Measurements from ENCODE around the gene STN1. TPM values are rescaled to one million over a fixed set of nuclear protein-coding genes. Genes with fewer than 3 reads are reported as not detected.

The STN1 gene
- total RNA-seq, 1 experiment from 2014 or later, result 16.1 TPM

DNA sequence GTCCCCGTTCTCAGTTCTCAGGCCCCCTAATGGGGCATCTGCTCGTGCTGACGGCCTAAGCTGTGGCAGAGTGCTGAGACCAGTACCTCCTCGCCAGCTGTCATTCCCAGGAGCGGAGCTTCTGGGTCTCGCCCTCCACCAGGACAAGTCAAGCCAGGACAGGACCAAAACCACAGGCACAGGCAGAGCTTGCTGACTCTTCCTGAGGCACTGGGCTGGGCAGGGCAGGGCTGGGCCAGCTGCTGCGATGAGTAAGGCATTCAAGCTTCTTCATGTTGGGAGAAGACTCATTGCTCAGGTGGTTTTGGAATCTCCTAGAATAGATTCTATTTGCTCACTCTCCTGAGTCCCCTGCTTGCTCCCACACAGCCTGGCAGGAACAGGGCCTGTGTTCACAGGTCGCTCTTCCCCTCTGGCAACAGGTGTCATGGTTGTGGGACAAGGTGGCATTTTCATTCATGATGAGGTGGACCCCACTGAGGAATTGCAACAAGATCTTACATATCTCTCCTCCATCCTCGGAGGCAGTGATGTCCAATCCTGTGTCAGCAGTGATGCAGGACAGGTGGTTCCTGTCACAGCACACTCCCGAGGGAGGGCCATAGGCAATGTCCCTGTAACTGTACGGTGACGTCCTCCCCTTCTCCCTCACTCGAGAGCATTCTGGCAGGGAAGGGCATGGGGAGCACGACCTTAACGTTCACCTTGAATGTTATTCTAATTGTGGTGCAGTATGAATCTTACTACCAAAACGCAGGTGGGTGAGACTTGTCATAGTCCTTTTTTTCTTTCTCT lies 45.6 kb downstream of the STN1 start:
- TF ChIP-seq, protein P1, sequence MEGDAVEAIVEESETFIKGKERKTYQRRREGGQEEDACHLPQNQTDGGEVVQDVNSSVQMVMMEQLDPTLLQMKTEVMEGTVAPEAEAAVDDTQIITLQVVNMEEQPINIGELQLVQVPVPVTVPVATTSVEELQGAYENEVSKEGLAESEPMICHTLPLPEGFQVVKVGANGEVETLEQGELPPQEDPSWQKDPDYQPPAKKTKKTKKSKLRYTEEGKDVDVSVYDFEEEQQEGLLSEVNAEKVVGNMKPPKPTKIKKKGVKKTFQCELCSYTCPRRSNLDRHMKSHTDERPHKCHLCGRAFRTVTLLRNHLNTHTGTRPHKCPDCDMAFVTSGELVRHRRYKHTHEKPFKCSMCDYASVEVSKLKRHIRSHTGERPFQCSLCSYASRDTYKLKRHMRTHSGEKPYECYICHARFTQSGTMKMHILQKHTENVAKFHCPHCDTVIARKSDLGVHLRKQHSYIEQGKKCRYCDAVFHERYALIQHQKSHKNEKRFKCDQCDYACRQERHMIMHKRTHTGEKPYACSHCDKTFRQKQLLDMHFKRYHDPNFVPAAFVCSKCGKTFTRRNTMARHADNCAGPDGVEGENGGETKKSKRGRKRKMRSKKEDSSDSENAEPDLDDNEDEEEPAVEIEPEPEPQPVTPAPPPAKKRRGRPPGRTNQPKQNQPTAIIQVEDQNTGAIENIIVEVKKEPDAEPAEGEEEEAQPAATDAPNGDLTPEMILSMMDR (IDR thresholded peaks at IDR 0.05; ENCODE audit: insufficient read depth in 1 of 2, low read depth in 1 of 2, low read length in 1 of 2, severe bottlenecking in 1 of 2, unreplicated experiment in 1 of 2), result no peak
- Mint-ChIP-seq H3K4me1 (ENCODE audit: low read depth, unreplicated experiment) (peaks cover 12% of the 10 kb centered on the region), H3K36me3 (ENCODE audit: insufficient read depth, unreplicated experiment) (peaks cover 6% of the 10 kb centered on the region), H3K27me3 (ENCODE audit: insufficient read depth, unreplicated experiment) (no peaks in the 10 kb centered on the region), H3K4me3 (ENCODE audit: unreplicated experiment) (no peak overlapping the region), H3K27ac (ENCODE audit: unreplicated experiment) (no peak overlapping the region), H3K9me3 (ENCODE audit: unreplicated experiment) (no peaks in the 10 kb centered on the region)
- no peak overlapping the region for H3K4me3 ChIP-seq (ENCODE audit: low read depth, low read length)
- POLR2A ChIA-PET, result no interaction called here
- DNase-seq, result no peak
- BruUV-seq (replicated peaks), result no TSS peak
- intact Hi-C loops (cut with micrococcal nuclease; ENCODE audit: unreplicated experiment), result no loop called here
- H3K4me1 ChIP-seq, result no peaks in the 10 kb centered on the region
- no peaks in the 10 kb centered on the region for H3K36me3 ChIP-seq (ENCODE audit: control insufficient read depth, insufficient read depth, low read length)
- CTCF ChIA-PET, result no interaction called here
- no peaks in the 10 kb centered on the region for H3K9me3 ChIP-seq
- no peaks in the 10 kb centered on the region for H3K27me3 ChIP-seq (replicated peaks; ENCODE audit: control insufficient read depth, insufficient read depth, low read length)

DNA sequence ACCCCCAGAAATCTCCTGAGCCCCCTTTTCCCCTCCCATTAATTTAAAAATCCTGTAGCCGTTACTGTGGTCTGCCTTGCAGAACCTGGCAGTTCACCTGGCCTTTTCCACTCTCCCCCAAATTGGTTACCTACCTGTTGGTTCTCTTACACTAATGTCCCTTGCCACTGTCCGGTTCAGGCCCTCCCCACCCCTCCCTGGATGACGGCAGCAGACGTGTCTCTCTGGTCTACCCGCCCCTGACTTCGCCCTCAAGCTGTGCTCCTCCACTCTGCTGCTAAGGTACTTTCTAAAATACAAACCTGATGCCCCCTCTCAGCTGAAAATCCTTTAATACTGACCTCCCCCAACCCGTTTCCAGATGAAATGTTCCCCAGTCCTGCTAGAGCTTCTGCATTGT lies 47.0 kb downstream of the STN1 start:
- Histone ChIP-seq H3K4me1 (no peaks in the 10 kb centered on the region), H3K36me3 (ENCODE audit: control insufficient read depth, insufficient read depth, low read length) (no peaks in the 10 kb centered on the region), H3K9me3 (no peaks in the 10 kb centered on the region; the same call in 1 of the 2 replicates), H3K4me3 (ENCODE audit: low read depth, low read length) (no peak overlapping the region), H3K27me3 (replicated peaks; ENCODE audit: control insufficient read depth, insufficient read depth, low read length) (no peaks in the 10 kb centered on the region)
- TF ChIP-seq, protein P1 (IDR thresholded peaks at IDR 0.05; ENCODE audit: insufficient read depth in 1 of 2, low read depth in 1 of 2, low read length in 1 of 2, severe bottlenecking in 1 of 2, unreplicated experiment in 1 of 2), result no peak
- DNase-seq, result no peak
- intact Hi-C loops (cut with micrococcal nuclease; ENCODE audit: unreplicated experiment), result no loop called here
- Mint-ChIP-seq H3K27ac (ENCODE audit: unreplicated experiment) (no peak overlapping the region), H3K4me1 (ENCODE audit: low read depth, unreplicated experiment) (peaks cover 12% of the 10 kb centered on the region), H3K4me3 (ENCODE audit: unreplicated experiment) (no peak overlapping the region), H3K27me3 (ENCODE audit: insufficient read depth, unreplicated experiment) (no peaks in the 10 kb centered on the region), H3K36me3 (ENCODE audit: insufficient read depth, unreplicated experiment) (peaks cover 6% of the 10 kb centered on the region), H3K9me3 (ENCODE audit: unreplicated experiment) (no peaks in the 10 kb centered on the region)
- CTCF ChIA-PET, result no interaction called here
- no TSS peak for BruUV-seq (replicated peaks)
- POLR2A ChIA-PET, result interaction anchor here (0.6 kb wide), 1 partner anchor 47 kb away, joined by 3 read pairs; the partner anchor contains the start of gene STN1

DNA sequence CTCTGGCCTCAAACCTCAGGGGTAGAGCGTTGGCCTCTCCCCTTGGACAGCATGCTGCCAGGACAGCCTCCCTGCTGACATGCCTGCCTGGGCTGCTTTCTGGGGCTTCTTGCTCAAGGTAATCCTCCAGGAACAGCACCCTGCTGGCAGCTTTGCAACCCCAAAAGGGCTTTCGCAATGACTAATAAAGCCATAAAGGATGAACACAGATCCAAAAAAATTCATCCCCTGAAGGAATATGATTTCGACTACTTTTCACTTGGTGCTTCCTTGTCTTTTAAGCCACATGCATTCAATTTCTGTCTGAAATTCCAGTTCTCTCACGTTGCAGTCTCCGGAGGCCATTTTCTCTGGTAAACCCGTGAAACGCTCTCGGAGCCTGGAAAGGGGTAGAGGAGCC lies 47.5 kb downstream of the STN1 start:
- no peaks in the 10 kb centered on the region for H3K27me3 ChIP-seq (replicated peaks; ENCODE audit: control insufficient read depth, insufficient read depth, low read length)
- no peak overlapping the region for H3K4me3 ChIP-seq (ENCODE audit: low read depth, low read length)
- CTCF ChIA-PET, result no interaction called here
- peaks cover 5% of the 10 kb centered on the region for H3K9me3 ChIP-seq
- H3K36me3 ChIP-seq (ENCODE audit: control insufficient read depth, insufficient read depth, low read length), result no peaks in the 10 kb centered on the region
- TF ChIP-seq, protein P1 (IDR thresholded peaks at IDR 0.05; ENCODE audit: insufficient read depth in 1 of 2, low read depth in 1 of 2, low read length in 1 of 2, severe bottlenecking in 1 of 2, unreplicated experiment in 1 of 2), result no peak
- POLR2A ChIA-PET, result interaction anchor here (0.6 kb wide), 1 partner anchor 47 kb away, joined by 3 read pairs; the partner anchor contains the start of gene STN1
- no peaks in the 10 kb centered on the region for H3K4me1 ChIP-seq
- Mint-ChIP-seq H3K4me3 (ENCODE audit: unreplicated experiment) (no peak overlapping the region), H3K27ac (ENCODE audit: unreplicated experiment) (no peak overlapping the region), H3K9me3 (ENCODE audit: unreplicated experiment) (peaks cover 3% of the 10 kb centered on the region), H3K27me3 (ENCODE audit: insufficient read depth, unreplicated experiment) (no peaks in the 10 kb centered on the region), H3K4me1 (ENCODE audit: low read depth, unreplicated experiment) (peaks cover 12% of the 10 kb centered on the region), H3K36me3 (ENCODE audit: insufficient read depth, unreplicated experiment) (peaks cover 6% of the 10 kb centered on the region)
- BruUV-seq (replicated peaks), result no TSS peak
- intact Hi-C loops (cut with micrococcal nuclease; ENCODE audit: unreplicated experiment), result no loop called here
- peak in 1 of 2 experiments; percentile 31 for DNase-seq
